Stimulated activated CD4-positive, alpha-beta T cell treated with anti-CD3 and anti-CD28 coated beads, Interleukin-4, amount 100 ng/mL, for 1 hour (primary cell): ENCODE results near the gene AKR1C1.
"Not testable (repeated sequence)": the region's sequence is repeated elsewhere in the genome, so short reads cannot be mapped to it uniquely, and the experiment has no call there.

Experiments used
- DNase-seq: peaks from one replicate; pipeline ENCODE4 v3.0.0-alpha.2; 2020

AKR1C1 gene

GRCh38 chr10:4962876-4963814 is at the start of gene AKR1C1:
Gene AKR1C1, plus strand, starts transcription at chr10:4963415. Its CDS starts 30 bp downstream, at chr10:4963445.
- not testable (repeated sequence) for DNase-seq

GRCh38 chr10:4914213-4914850 is 48.9 kb upstream of the AKR1C1 start:
- no peak for DNase-seq

- DNase-seq, result no peak
These were observed 47.0 kb upstream of the AKR1C1 start for GRCh38 chr10:4916086-4916716.

GRCh38 chr10:4918236-4918635 is 45.0 kb upstream of the AKR1C1 start:
- no peak for DNase-seq

- DNase-seq, result not testable (repeated sequence)
These were observed 38.7 kb upstream of the AKR1C1 start for GRCh38 chr10:4924482-4924881.

- no peak for DNase-seq
These were observed 36.8 kb upstream of the AKR1C1 start for GRCh38 chr10:4926400-4926799.

- no peak for DNase-seq
These were observed 31.6 kb upstream of the AKR1C1 start for GRCh38 chr10:4931587-4931986.

- DNase-seq, result no peak
These were observed 28.7 kb upstream of the AKR1C1 start for GRCh38 chr10:4934391-4934987.

- no peak for DNase-seq
These were observed 25.9 kb upstream of the AKR1C1 start for GRCh38 chr10:4937346-4937745.

GRCh38 chr10:4939224-4940072 is 23.8 kb upstream of the AKR1C1 start:
- no peak for DNase-seq

- DNase-seq, result not testable (repeated sequence)
These were observed 23.2 kb upstream of the AKR1C1 start for GRCh38 chr10:4940073-4940428.

GRCh38 chr10:4940909-4941308 is 22.3 kb upstream of the AKR1C1 start:
- not testable (repeated sequence) for DNase-seq

- no peak for DNase-seq
These were observed 21.5 kb upstream of the AKR1C1 start for GRCh38 chr10:4941540-4942330.

- DNase-seq, result not testable (repeated sequence)
These were observed 20.3 kb upstream of the AKR1C1 start for GRCh38 chr10:4942931-4943330.

- not testable (repeated sequence) for DNase-seq
These were observed 19.8 kb upstream of the AKR1C1 start for GRCh38 chr10:4943416-4943815.

GRCh38 chr10:4943821-4944220 is 19.4 kb upstream of the AKR1C1 start:
- DNase-seq, result no peak

GRCh38 chr10:4944841-4945240 is 18.4 kb upstream of the AKR1C1 start:
- DNase-seq, result no peak

- DNase-seq, result no peak
These were observed 17.2 kb upstream of the AKR1C1 start for GRCh38 chr10:4945766-4946717.

GRCh38 chr10:4947039-4947634 is 16.1 kb upstream of the AKR1C1 start:
- DNase-seq, result no peak
